GM12864 (cell line): ENCODE measurements around the gene ST3GAL4.

Experiments used
- DNase-seq: peaks from one replicate; pipeline ENCODE4 v3.0.0-alpha.2; 2011; ENCODE audit warnings: low read depth
- H3K4me3 ChIP-seq: 2 replicates; pipeline ENCODE4 v1.5.1; 2011; ENCODE audit warnings: mild to moderate bottlenecking, low read depth, low read length, control low read depth
- CTCF ChIP-seq: IDR thresholded peaks from 2 replicates; pipeline ENCODE4 v1.5.1; 2011; ENCODE audit warnings: low read depth, mild to moderate bottlenecking, moderate library complexity, low read length, control low read depth, inconsistent platforms; ENCODE audit errors: missing control alignments

ST3GAL4 gene

GRCh38 chr11:126431401-126432064, 76.0 kb downstream of the ST3GAL4 start:
- DNase-seq: no peak
- no peak overlapping the region for H3K4me3 ChIP-seq
- no peak for TF ChIP-seq CTCF

- no peak for DNase-seq
Observed at GRCh38 chr11:126432065-126432461, 76.6 kb downstream of the ST3GAL4 start.

GRCh38 chr11:126432525-126432924, 77.0 kb downstream of the ST3GAL4 start:
- no peak for TF ChIP-seq CTCF

More at GRCh38 chr11:126432065-126432461, 76.6 kb downstream of the ST3GAL4 start:
- no peak for TF ChIP-seq CTCF
- no peak overlapping the region for H3K4me3 ChIP-seq

GRCh38 chr11:126433244-126433846, 77.9 kb downstream of the ST3GAL4 start:
- no peak for TF ChIP-seq CTCF
- no peak for DNase-seq

More at GRCh38 chr11:126432525-126432924, 77.0 kb downstream of the ST3GAL4 start:
- no peak overlapping the region for H3K4me3 ChIP-seq
- DNase-seq: no peak

GRCh38 chr11:126433989-126434949, 78.8 kb downstream of the ST3GAL4 start:
- no peak for DNase-seq
- TF ChIP-seq CTCF: no peak

More at GRCh38 chr11:126433244-126433846, 77.9 kb downstream of the ST3GAL4 start:
- no peak overlapping the region for H3K4me3 ChIP-seq

GRCh38 chr11:126434950-126435335, 79.5 kb downstream of the ST3GAL4 start:
- DNase-seq: no peak

More at GRCh38 chr11:126433989-126434949, 78.8 kb downstream of the ST3GAL4 start:
- H3K4me3 ChIP-seq: no peak overlapping the region

More at GRCh38 chr11:126434950-126435335, 79.5 kb downstream of the ST3GAL4 start:
- H3K4me3 ChIP-seq: no peak overlapping the region
- no peak for TF ChIP-seq CTCF
